ENCODE results near the gene ADCK2. TPM values are rescaled to one million over a fixed set of nuclear protein-coding genes. Genes with fewer than 3 reads are reported as not detected.

The ADCK2 gene
- total and polyA plus RNA-seq, 2 donors (not counting 3 experiments of a cell fraction or from before 2014, with no cell fraction given): 10.3 to 13.3 TPM

- Histone ChIP-seq H3K4me1 (ENCODE audit: control insufficient read depth, extremely low read depth, insufficient read depth, low read length) (no peaks in the 10 kb centered on the region), H3K4me3 (replicated peaks in 1 of 3; ENCODE audit: insufficient read depth in 1 of 3, low read depth in 1 of 3, low read length in 3 of 3) (no peak overlapping the region), H2AFZ (ENCODE audit: low read depth, low read length) (no peak overlapping the region), H3K27ac (ENCODE audit: insufficient read depth, low read depth, low read length) (no peak overlapping the region), H3K9me3 (replicated peaks; ENCODE audit: control insufficient read depth, insufficient read depth, low read length) (no peaks in the 10 kb centered on the region), H3K36me3 (ENCODE audit: control insufficient read depth in 2 of 2, extremely low read depth in 1 of 2, insufficient read depth in 2 of 2, low read length in 2 of 2) (peaks cover 0 to 5% of the 10 kb centered on the region in 2 experiments), H3K9me1 (replicated peaks; ENCODE audit: control insufficient read depth, extremely low read depth, insufficient read depth, low read length) (no peaks in the 10 kb centered on the region), H3K4me2 (ENCODE audit: insufficient read depth, low read length) (no peak overlapping the region), H3K79me2 (ENCODE audit: control insufficient read depth, insufficient read depth, low read length) (no peaks in the 10 kb centered on the region), H4K20me1 (replicated peaks; ENCODE audit: control insufficient read depth, extremely low read depth, insufficient read depth, low read length) (no peaks in the 10 kb centered on the region), H3K9ac (replicated peaks; ENCODE audit: extremely low read depth, insufficient read depth, low read length) (no peak overlapping the region), H3K27me3 (ENCODE audit: control insufficient read depth in 2 of 2, insufficient read depth in 2 of 2, low read length in 2 of 2) (no peaks in the 10 kb centered on the region)
- CTCF ChIA-PET: no interaction called here
- intact Hi-C loops (cut with micrococcal nuclease): no loop called here
- TF ChIP-seq, protein P1, sequence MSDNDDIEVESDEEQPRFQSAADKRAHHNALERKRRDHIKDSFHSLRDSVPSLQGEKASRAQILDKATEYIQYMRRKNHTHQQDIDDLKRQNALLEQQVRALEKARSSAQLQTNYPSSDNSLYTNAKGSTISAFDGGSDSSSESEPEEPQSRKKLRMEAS (IDR thresholded peaks at IDR 0.05; ENCODE audit: insufficient read depth, insufficient read length): no peak
- TF ChIP-seq JUN (IDR thresholded peaks at IDR 0.05; ENCODE audit: borderline replicate concordance, insufficient read depth, insufficient read length, low read depth) (no peak), POLR2A (IDR thresholded peaks at IDR 0.05; ENCODE audit: low read depth, low read length) (no peak), FOS (IDR thresholded peaks at IDR 0.05; ENCODE audit: borderline replicate concordance, insufficient read depth, low read length) (no peak), MYC (IDR thresholded peaks at IDR 0.05; ENCODE audit: low read depth, low read length) (no peak), EZH2 (IDR thresholded peaks at IDR 0.05; ENCODE audit: borderline replicate concordance, low read depth, low read length, severe bottlenecking) (no peak), CTCF (IDR thresholded peaks at IDR 0.05; ENCODE audit: extremely low read depth in 1 of 2, insufficient read depth in 1 of 2, low read depth in 1 of 2, low read length in 2 of 2) (no peak), GATA2 (IDR thresholded peaks at IDR 0.05; ENCODE audit: insufficient read depth, insufficient read length, low read depth, low read length) (no peak), POLR2AphosphoS5 (IDR thresholded peaks at IDR 0.05; ENCODE audit: insufficient read depth, low read depth, low read length) (no peak)
- dilution Hi-C loops (cut with MboI; ENCODE audit: extremely low pct_ligation_motif_present, low sequenced_read_pairs): no loop called here
- no TSS peak for BruUV-seq (replicated peaks)
- POLR2A ChIA-PET: no interaction called here
- DNase-seq (ENCODE audit: low read depth, low spot score) (no peak), FAIRE-seq (no peak)
These were observed 16.7 kb downstream of the ADCK2 start for GRCh38 chr7:140689199-140690152.
